K562 (cell line): Measurements from ENCODE around the gene CCL5. TPM values are rescaled to one million over a fixed set of nuclear protein-coding genes. Genes with fewer than 3 reads are reported as not detected.

Experiments
- ATAC-seq: fragments of 200-7000 bp; cut with Tn5 transposase; 3 replicates; pipeline ENCODE4 v1.9.1; 2020; ENCODE audit warnings: moderate library complexity
- BruUV-seq: library from RNA; stranded (reverse); fragments of 400-500 nt; replicated peaks from 2 replicates; lab custom pipeline; 2021; lab: Mats Ljungman, UMichigan
- CTCF ChIA-PET: fragments of 300-600 bp; formaldehyde crosslinking; extraction: SDS; loops from one replicate; lab custom pipeline; 2021; ENCODE audit warnings: low intra/inter-chr PET ratio; lab: Yijun Ruan, JAX
- POLR2A ChIA-PET: fragments of 300-600, 350-650 bp; sonication (Branson Sonifier 250); formaldehyde crosslinking; extraction: SDS; loops from one replicate; lab custom pipeline; 2021; ENCODE audit warnings: antibody characterized with exemption, inconsistent platforms; lab: Yijun Ruan, JAX
- DNase-seq, 4 experiments: peaks; one replicate each; pipeline versions ENCODE4 v3.0.0 to v3.0.0-alpha.2; 2011 to 2018; ENCODE audit warnings: low spot score in 3 of 4, mixed read lengths in 3 of 4; ENCODE audit errors: extremely low read depth in 1 of 4
- FAIRE-seq: peaks from 2 replicates; lab custom pipeline; 2011; peaks lifted over from hg19 to GRCh38; lab: Jason Lieb, UNC
- H2AFZ ChIP-seq: 2 replicates; pipeline ENCODE4 v1.6.0; 2011; ENCODE audit warnings: low read depth, low read length, control low read depth, inconsistent platforms
- H3K27ac ChIP-seq: fragments of 200-600 bp; 3 replicates; pipeline ENCODE4 v1.8.0; 2011; ENCODE audit warnings: low read depth, mild to moderate bottlenecking, control low read depth, inconsistent platforms, low read length, moderate library complexity, mixed read lengths; ENCODE audit errors: extremely low read depth
- H3K27me3 ChIP-seq, 2 experiments: fragments of 300-600 bp in 1 of 2; 2 replicates in 1 of 2; 3 replicates in 1 of 2; pipeline versions ENCODE4 v1.6.0 to v1.8.0; 2011; ENCODE audit warnings: inconsistent platforms in 2 of 2, low read length in 2 of 2, mild to moderate bottlenecking in 1 of 2, mixed read lengths in 1 of 2, moderate library complexity in 1 of 2; ENCODE audit not compliant: control insufficient read depth in 2 of 2, insufficient read depth in 2 of 2
- H3K36me3 ChIP-seq: fragments of 300-600 bp; 3 replicates; pipeline ENCODE4 v1.8.0; 2011; ENCODE audit warnings: mild to moderate bottlenecking, low read length, inconsistent platforms; ENCODE audit not compliant: control insufficient read depth, insufficient read depth
- H3K4me1 ChIP-seq, 2 experiments: fragments of 200-600 bp in 1 of 2; replicated peaks in 1 of 2; 2 replicates in 1 of 2; 3 replicates in 1 of 2; pipeline versions ENCODE4 v1.5.1 to v1.8.0; 2011; ENCODE audit warnings: inconsistent platforms in 2 of 2, low read length in 2 of 2, mild to moderate bottlenecking in 1 of 2, mixed read lengths in 1 of 2, moderate library complexity in 1 of 2; ENCODE audit not compliant: control insufficient read depth in 2 of 2, insufficient read depth in 2 of 2
- H3K4me2 ChIP-seq: 2 replicates; pipeline ENCODE4 v1.6.1; 2011; ENCODE audit warnings: low read length, control low read depth, inconsistent platforms, mixed read lengths; ENCODE audit not compliant: insufficient read depth
- H3K4me3 ChIP-seq: fragments of 200-600 bp; sonication (generic), shearing (Covaris generic); 2 replicates; pipeline ENCODE4 v1.5.1; 2016; ENCODE audit warnings: control low read depth, inconsistent platforms
- H3K79me2 ChIP-seq: fragments of 200-600 bp; 3 replicates; pipeline ENCODE4 v1.8.0; 2011; ENCODE audit warnings: low read length, inconsistent platforms; ENCODE audit not compliant: control insufficient read depth, insufficient read depth
- H3K9ac ChIP-seq, 2 experiments: 2 replicates each; pipeline versions ENCODE4 v1.6.0 to v1.6.1; 2011; ENCODE audit warnings: low read depth in 2 of 2, low read length in 2 of 2, control low read depth in 1 of 2, inconsistent platforms in 1 of 2, mild to moderate bottlenecking in 1 of 2, mixed read lengths in 1 of 2; ENCODE audit not compliant: insufficient read depth in 1 of 2
- H3K9me1 ChIP-seq: one replicate; pipeline ENCODE4 v1.6.0; 2011; ENCODE audit warnings: inconsistent platforms, mild to moderate bottlenecking, low read length, moderate library complexity; ENCODE audit not compliant: control insufficient read depth, insufficient read depth
- H3K9me3 ChIP-seq: replicated peaks from 2 replicates; pipeline ENCODE4 v1.5.1; 2011; ENCODE audit warnings: low read depth, low read length, inconsistent platforms; ENCODE audit not compliant: control insufficient read depth, insufficient read depth
- H4K20me1 ChIP-seq: replicated peaks from 2 replicates; pipeline ENCODE4 v1.6.1; 2011; ENCODE audit warnings: low read length, inconsistent platforms, mixed read lengths; ENCODE audit not compliant: control insufficient read depth, insufficient read depth
- PHB ChIP-seq: fragments of 250-450 bp; sonication (Bioruptor Pico); IDR thresholded peaks from 2 replicates; pipeline ENCODE4 v1.5.0; 2021
- WGBS: fragments of 100-300 bp; shearing (Covaris generic); methylation state at CpG from one replicate; pipeline ENCODE4 v1.1.6; 2016; ENCODE audit warnings: low coverage, mixed read lengths; ENCODE audit not compliant: insufficient coverage; ENCODE audit errors: missing lambda C conversion rate; 5-methylcytosine and 5-hydroxymethylcytosine counted together
- in situ Hi-C: fragments of 300-500 bp; cut with MboI; formaldehyde crosslinking; loops from 4 replicates; pipeline ENCODE4 v1.15.0; 2018; ENCODE audit warnings: inconsistent platforms, mixed read lengths
- intact Hi-C: fragments of 100-400 bp; cut with micrococcal nuclease; formaldehyde crosslinking; loops from 2 replicates; pipeline ENCODE4 v1.14.2; 2022
- polyA plus RNA-seq, 8 experiments: library from polyadenylated mRNA; depleted of rRNA in 4 of 8; stranded (reverse) in 5 of 8; unstranded in 3 of 8; fragments of >200 nt; fragmentation: Nextera tagmentation in 2 of 8; fragmentation: Illumina TruSeq in 1 of 8; extraction: Ambion mirVana in 2 of 8; extraction: Trizol in 1 of 8; gene quantifications; 2 replicates each; pipeline versions ENCODE4 v1.2.1 to v1.2.3, GENCODE V29; 2011 to 2014; ENCODE audit warnings: inconsistent platforms in 1 of 8, missing spikeins in 1 of 8
- total RNA-seq, 7 experiments: library from RNA; depleted of rRNA in 6 of 7; stranded (reverse); fragments of >200 nt in 6 of 7; fragmentation: Illumina TruSeq in 2 of 7; extraction: Trizol in 2 of 7; gene quantifications; 2 replicates each; pipeline versions ENCODE4 v1.2.1 to v1.2.3, GENCODE V29; 2011 to 2021; ENCODE audit warnings: low replicate concordance in 1 of 7
- TF ChIP-seq, protein P1 (sequence below): fragments of 450-650 bp; IDR thresholded peaks from 2 replicates; pipeline ENCODE4 v1.6.1; 2018; ENCODE audit not compliant: partially characterized antibody

The CCL5 gene
- total and polyA plus RNA-seq, 9 of the 15 experiments (the other 6 are each of a cell fraction or from before 2014, with no cell fraction given) = 0.18 to 0.59 (median 0.45) TPM; not detected in 1

DNA sequence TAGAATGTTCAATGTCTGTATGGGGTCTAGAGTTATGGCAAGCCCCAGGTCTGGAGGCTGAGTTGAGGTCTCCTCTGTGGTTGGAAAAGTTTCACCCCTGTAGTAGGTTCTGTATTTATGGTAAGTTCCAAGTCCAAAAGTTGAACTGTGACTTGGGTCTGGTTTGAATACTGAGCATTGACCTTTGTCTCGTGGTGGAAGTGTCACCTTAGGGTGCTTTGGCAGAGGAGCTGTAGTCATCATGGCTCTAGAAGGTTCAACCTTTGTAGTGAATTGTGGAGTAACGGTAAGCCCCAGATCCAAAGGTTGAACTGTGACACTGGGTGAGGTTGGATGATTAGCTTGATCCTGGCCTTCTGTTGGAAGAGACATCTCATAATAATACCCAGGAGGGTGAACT lies 32.8 kb upstream of the CCL5 start:
- Histone ChIP-seq H3K9ac (no peak overlapping the region), H3K4me3 (no peak overlapping the region), H3K4me1 (peaks cover 27 to 59% of the 10 kb centered on the region in 2 experiments), H3K4me2 (peak overlapping the region; percentile 43; the same call in 1 of the 2 replicates), H4K20me1 (no peaks in the 10 kb centered on the region), H3K9me3 (no peaks in the 10 kb centered on the region), H3K36me3 (no peaks in the 10 kb centered on the region), H2AFZ (peak overlapping the region; percentile 69), H3K9me1 (no peaks in the 10 kb centered on the region), H3K27me3 (no peaks in the 10 kb centered on the region), H3K27ac (peak overlapping the region; percentile 56), H3K79me2 (no peaks in the 10 kb centered on the region)
- ChIA-PET CTCF (no interaction called here), POLR2A (interaction anchor here (0.7 to 2.0 kb wide), 2 partner anchors 18 to 37 kb away, joined by 3 to 8 read pairs; partner anchors contain the start of gene RDM1)
- 73% methylated on average over 2 of the region's 2 CpGs for WGBS
- intact Hi-C loops (loop anchor here (2.0 kb wide), 1 partner anchor 30 kb away; the partner anchor contains the start of gene LYZL6), in situ Hi-C loops (no loop called here)
- FAIRE-seq (no peak), ATAC-seq (no peak), DNase-seq (no peak)
- TF ChIP-seq, protein P1, sequence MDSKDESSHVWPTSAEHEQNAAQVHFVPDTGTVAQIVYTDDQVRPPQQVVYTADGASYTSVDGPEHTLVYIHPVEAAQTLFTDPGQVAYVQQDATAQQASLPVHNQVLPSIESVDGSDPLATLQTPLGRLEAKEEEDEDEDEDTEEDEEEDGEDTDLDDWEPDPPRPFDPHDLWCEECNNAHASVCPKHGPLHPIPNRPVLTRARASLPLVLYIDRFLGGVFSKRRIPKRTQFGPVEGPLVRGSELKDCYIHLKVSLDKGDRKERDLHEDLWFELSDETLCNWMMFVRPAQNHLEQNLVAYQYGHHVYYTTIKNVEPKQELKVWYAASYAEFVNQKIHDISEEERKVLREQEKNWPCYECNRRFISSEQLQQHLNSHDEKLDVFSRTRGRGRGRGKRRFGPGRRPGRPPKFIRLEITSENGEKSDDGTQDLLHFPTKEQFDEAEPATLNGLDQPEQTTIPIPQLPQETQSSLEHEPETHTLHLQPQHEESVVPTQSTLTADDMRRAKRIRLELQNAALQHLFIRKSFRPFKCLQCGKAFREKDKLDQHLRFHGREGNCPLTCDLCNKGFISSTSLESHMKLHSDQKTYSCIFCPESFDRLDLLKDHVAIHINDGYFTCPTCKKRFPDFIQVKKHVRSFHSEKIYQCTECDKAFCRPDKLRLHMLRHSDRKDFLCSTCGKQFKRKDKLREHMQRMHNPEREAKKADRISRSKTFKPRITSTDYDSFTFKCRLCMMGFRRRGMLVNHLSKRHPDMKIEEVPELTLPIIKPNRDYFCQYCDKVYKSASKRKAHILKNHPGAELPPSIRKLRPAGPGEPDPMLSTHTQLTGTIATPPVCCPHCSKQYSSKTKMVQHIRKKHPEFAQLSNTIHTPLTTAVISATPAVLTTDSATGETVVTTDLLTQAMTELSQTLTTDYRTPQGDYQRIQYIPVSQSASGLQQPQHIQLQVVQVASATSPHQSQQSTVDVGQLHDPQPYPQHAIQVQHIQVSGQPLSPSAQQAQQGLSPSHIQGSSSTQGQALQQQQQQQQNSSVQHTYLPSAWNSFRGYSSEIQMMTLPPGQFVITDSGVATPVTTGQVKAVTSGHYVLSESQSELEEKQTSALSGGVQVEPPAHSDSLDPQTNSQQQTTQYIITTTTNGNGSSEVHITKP = peak; percentile 68
- TF ChIP-seq PHB (CRISPR knock-in tag) = no peak
- no TSS peak for BruUV-seq
